ENCODE measurements around the gene ULK2.

GRCh38 chr17:19743101-19744100 lies 124.3 kb downstream of the ULK2 start:
- no peak for TF ChIP-seq CTCF (conservative IDR thresholded peaks at IDR 0.05; ENCODE audit: low read length)
- no peak for TF ChIP-seq EZH2phosphoT487 (IDR thresholded peaks at IDR 0.05; ENCODE audit: borderline replicate concordance)

Measured in Loucy (cell line).